Skeletal muscle tissue (tissue), 5 donors: ENCODE measurements around the gene ESR2. TPM values are rescaled to one million over a fixed set of nuclear protein-coding genes. Genes with fewer than 3 reads are reported as not detected.
"Not testable (repeated sequence)": the region's sequence is repeated elsewhere in the genome, so short reads cannot be mapped to it uniquely, and the experiment has no call there.

Experiments used
- H3K27ac ChIP-seq: one replicate; pipeline ENCODE4 v1.7.0; 2013; ENCODE audit warnings: mild to moderate bottlenecking, low read depth, low read length, inconsistent platforms
- H3K27me3 ChIP-seq, 3 donors: one replicate each; pipeline ENCODE4 v1.7.0; 2013; ENCODE audit warnings: low read length in 3 of 3; ENCODE audit not compliant: control insufficient read depth in 3 of 3, insufficient read depth in 3 of 3
- H3K36me3 ChIP-seq, 3 donors: one replicate each; pipeline ENCODE4 v1.7.0; 2013; ENCODE audit warnings: low read length in 3 of 3; ENCODE audit not compliant: control insufficient read depth in 3 of 3, insufficient read depth in 3 of 3
- H3K4me1 ChIP-seq, 3 donors: one replicate each; pipeline ENCODE4 v1.7.0; 2013; ENCODE audit warnings: low read length in 3 of 3, mild to moderate bottlenecking in 3 of 3; ENCODE audit not compliant: control insufficient read depth in 3 of 3, insufficient read depth in 3 of 3
- H3K4me3 ChIP-seq, 3 donors: one replicate each; pipeline ENCODE4 v1.7.0; 2013; ENCODE audit warnings: low read length in 3 of 3
- H3K9ac ChIP-seq, 3 donors: one replicate each; pipeline ENCODE4 v1.7.0; 2013; ENCODE audit warnings: low read length in 3 of 3, mild to moderate bottlenecking in 3 of 3, moderate library complexity in 2 of 3, low read depth in 1 of 3
- H3K9me3 ChIP-seq, 3 donors: one replicate each; pipeline ENCODE4 v1.7.0; 2013; ENCODE audit warnings: low read length in 3 of 3; ENCODE audit not compliant: control insufficient read depth in 3 of 3
- small RNA-seq: library from RNA; depleted of rRNA; stranded (forward); fragments of <200 nt; gene quantifications from one replicate; pipeline ENCODE3, GENCODE V24; 2014
- total RNA-seq: library from RNA; depleted of rRNA; stranded (reverse); fragments of >200 nt; gene quantifications from one replicate; pipeline ENCODE4 v1.2.3, GENCODE V29; 2014
- donor health status: Osteomylitis.

Gene ESR2
- total RNA-seq, 1 donor from 2014 or later = 1.0 TPM

DNA sequence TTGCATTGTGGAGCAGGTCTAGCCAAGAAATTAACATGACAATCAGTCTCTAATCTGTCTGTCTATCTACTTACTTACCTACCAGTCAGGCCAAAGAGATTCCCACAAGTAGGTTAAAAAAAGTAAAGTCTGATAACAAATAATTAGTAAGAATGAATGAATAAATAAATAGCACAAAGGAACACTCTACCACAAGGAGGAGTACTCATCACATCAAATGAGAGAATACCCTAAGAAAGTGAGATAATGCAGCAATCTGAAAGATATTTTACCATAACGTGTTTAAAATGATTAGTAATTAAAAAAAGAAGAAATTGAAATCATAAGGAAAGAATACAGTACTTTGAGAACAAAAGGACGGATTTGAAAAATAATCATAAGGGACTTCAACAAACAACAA is 254.1 kb downstream of the ESR2 start:
- H3K9me3 ChIP-seq = no peaks in the 10 kb centered on the region
- H3K9ac ChIP-seq = no peak overlapping the region
- no peak overlapping the region for H3K27ac ChIP-seq
- no peaks in the 10 kb centered on the region for H3K27me3 ChIP-seq
- H3K4me1 ChIP-seq = no peaks in the 10 kb centered on the region
- H3K36me3 ChIP-seq = peaks cover 0 to 2% (median 0%) of the 10 kb centered on the region in 3 donors
- no peak overlapping the region for H3K4me3 ChIP-seq

DNA sequence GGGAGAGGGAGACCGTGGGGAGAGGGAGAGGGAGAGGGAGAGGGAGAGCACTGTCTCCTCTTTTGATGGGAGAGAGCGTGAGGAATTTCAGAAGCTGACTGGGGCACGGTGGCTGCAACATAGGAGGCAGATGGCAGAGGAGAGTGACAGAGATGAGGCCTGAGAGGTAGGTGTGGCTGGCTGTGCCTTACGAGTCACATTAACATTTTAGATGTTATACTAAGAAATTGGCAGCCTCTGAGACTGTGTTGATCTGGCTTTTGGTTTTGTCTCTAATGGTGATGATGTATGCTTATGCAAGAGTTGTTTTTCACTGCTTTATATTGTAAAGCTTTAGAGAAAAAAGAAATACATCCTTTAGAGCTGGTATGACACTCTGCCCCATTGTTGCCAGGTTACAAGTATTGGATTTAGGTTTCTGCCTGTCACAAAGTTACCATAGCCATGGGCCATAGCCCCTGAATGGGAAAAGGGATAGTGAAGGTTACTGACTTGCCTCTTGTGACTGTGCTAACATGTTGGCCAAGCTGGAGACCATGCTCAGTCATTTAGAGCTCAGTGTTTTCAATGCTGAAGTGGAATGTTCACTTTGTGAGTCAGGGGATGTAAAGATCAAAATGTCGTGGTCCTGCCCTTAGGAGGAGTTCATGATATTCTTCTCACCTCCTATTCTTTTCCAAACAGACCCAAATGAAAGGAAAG is 255.2 kb downstream of the ESR2 start:
- Histone ChIP-seq H3K9me3 (no peaks in the 10 kb centered on the region), H3K27me3 (no peaks in the 10 kb centered on the region), H3K9ac (no peak overlapping the region), H3K4me1 (no peaks in the 10 kb centered on the region), H3K27ac (no peak overlapping the region), H3K4me3 (no peak overlapping the region), H3K36me3 (peaks cover 0 to 2% (median 0%) of the 10 kb centered on the region in 3 donors)

DNA sequence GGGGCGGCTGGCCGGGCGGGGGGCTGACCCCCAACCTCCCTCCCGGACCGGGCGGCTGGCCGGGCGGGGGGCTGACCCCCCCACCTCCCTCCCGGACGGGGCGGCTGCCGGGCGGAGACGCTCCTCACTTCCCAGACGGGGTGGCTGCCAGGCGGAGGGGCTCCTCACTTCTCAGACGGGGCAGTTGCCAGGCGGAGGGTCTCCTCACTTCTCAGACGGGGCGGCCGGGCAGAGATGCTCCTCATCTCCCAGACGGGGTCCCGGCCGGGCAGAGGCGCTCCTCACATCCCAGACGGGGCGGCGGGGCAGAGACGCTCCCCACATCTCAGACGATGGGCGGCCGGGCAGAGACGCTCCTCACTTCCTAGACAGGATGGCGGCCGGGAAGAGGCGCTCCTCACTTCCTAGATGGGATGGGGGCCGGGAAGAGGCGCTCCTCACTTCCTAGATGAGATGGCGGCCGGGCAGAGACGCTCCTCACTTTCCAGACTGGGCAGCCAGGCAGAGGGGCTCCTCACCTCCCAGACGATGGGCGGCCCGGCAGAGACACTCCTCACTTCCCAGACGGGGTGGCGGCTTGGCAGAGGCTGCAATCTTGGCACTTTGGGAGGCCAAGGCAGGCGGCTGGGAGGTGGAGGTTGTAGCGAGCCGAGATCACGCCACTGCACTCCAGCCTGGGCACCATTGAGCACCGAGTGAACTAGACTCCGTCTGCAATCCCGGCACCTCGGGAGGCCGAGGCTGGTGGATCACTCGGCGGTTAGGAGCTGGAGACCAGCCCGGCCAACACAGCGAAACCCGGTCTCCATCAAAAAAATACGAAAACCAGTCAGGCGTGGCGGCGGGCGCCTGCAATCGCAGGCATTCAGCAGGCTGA is 256.1 kb downstream of the ESR2 start:
- not testable (repeated sequence) for H3K27ac ChIP-seq, H3K9me3 ChIP-seq, H3K4me3 ChIP-seq, H3K36me3 ChIP-seq, H3K27me3 ChIP-seq, H3K9ac ChIP-seq, H3K4me1 ChIP-seq

DNA sequence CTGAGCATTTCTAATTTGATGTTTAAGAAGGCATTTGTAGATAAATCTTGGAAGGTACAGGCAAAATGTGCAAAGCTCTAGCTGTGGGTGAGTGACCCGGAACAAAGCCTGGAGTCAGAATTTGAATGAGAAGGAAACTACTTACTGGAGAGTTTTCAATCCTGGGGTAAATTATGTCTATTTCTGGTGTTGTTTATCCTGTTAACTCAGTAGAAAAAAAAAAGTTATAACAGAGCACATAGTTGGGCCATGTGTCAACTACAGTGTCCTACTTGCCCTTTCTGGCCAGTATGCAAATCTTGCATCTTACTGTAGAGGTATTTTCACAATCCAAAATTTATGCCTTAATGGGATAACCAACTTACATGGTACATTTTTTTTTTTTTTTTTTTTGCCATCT is 259.0 kb downstream of the ESR2 start:
- Histone ChIP-seq H3K9me3 (no peaks in the 10 kb centered on the region), H3K36me3 (peaks cover 0 to 5% (median 3%) of the 10 kb centered on the region in 3 donors), H3K9ac (no peak overlapping the region), H3K27ac (no peak overlapping the region), H3K4me3 (no peak overlapping the region), H3K27me3 (no peaks in the 10 kb centered on the region), H3K4me1 (no peaks in the 10 kb centered on the region)

Small RNAs within 50 kb of the gene (small RNA-seq; reads per million reads assigned to genes)
- gene MIR548H1 = not detected

Other genes with a start within 250 kb of the ESR2 start
- 31.3 TPM for gene MTHFD1, start 94.0 kb upstream of the ESR2 start, total RNA-seq
- gene AKAP5, start 171.1 kb upstream of the ESR2 start, total RNA-seq = 0.52 TPM
- 5.7 TPM for gene ZBTB25, start 209.5 kb upstream of the ESR2 start, total RNA-seq
- gene ZBTB1, start 210.4 kb upstream of the ESR2 start, total RNA-seq = 32.9 TPM
- gene HSPA2, start 246.4 kb upstream of the ESR2 start, total RNA-seq = 11.0 TPM